ENCODE data around the gene AQP12A.
"Not testable (repeated sequence)": the region's sequence is repeated elsewhere in the genome, so short reads cannot be mapped to it uniquely, and the experiment has no call there.

The AQP12A gene

GRCh38 chr2:240698852-240699561, 7.3 kb downstream of the AQP12A start:
- not testable (repeated sequence) for H3K27ac ChIP-seq (ENCODE audit: low read depth, low read length); H3K9me3 ChIP-seq (ENCODE audit: control insufficient read depth in 5 of 5, low read length in 5 of 5); H3K9ac ChIP-seq (ENCODE audit: low read length in 5 of 5); H3K4me1 ChIP-seq (ENCODE audit: control insufficient read depth in 5 of 5, insufficient read depth in 5 of 5, low read length in 5 of 5); H3K36me3 ChIP-seq (ENCODE audit: control insufficient read depth in 5 of 5, insufficient read depth in 5 of 5, low read length in 5 of 5); H3K4me3 ChIP-seq (ENCODE audit: low read depth in 1 of 5, low read length in 5 of 5)
- H3K27me3 ChIP-seq (ENCODE audit: control insufficient read depth in 5 of 5, insufficient read depth in 4 of 5, low read length in 5 of 5): peaks cover 5 to 29% (median 22%) of the 10 kb centered on the region in 5 donors

GRCh38 chr2:240699835-240700234, 8.2 kb downstream of the AQP12A start:
- H3K27me3 ChIP-seq (ENCODE audit: control insufficient read depth in 5 of 5, insufficient read depth in 4 of 5, low read length in 5 of 5): peaks cover 5 to 30% (median 24%) of the 10 kb centered on the region in 5 donors
- not testable (repeated sequence) for H3K36me3 ChIP-seq (ENCODE audit: control insufficient read depth in 5 of 5, insufficient read depth in 5 of 5, low read length in 5 of 5)

GRCh38 chr2:240700616-240701015, 8.9 kb downstream of the AQP12A start:
- H3K9ac ChIP-seq (ENCODE audit: low read length in 5 of 5); H3K36me3 ChIP-seq (ENCODE audit: control insufficient read depth in 5 of 5, insufficient read depth in 5 of 5, low read length in 5 of 5); H3K4me3 ChIP-seq (ENCODE audit: low read depth in 1 of 5, low read length in 5 of 5); H3K27ac ChIP-seq (ENCODE audit: low read depth, low read length); H3K4me1 ChIP-seq (ENCODE audit: control insufficient read depth in 5 of 5, insufficient read depth in 5 of 5, low read length in 5 of 5); H3K9me3 ChIP-seq (ENCODE audit: control insufficient read depth in 5 of 5, low read length in 5 of 5): not testable (repeated sequence)
- peaks cover 8 to 30% (median 25%) of the 10 kb centered on the region in 5 donors for H3K27me3 ChIP-seq (ENCODE audit: control insufficient read depth in 5 of 5, insufficient read depth in 4 of 5, low read length in 5 of 5)

More at GRCh38 chr2:240699835-240700234, 8.2 kb downstream of the AQP12A start:
- H3K27ac ChIP-seq (ENCODE audit: low read depth, low read length); H3K9me3 ChIP-seq (ENCODE audit: control insufficient read depth in 5 of 5, low read length in 5 of 5); H3K4me3 ChIP-seq (ENCODE audit: low read depth in 1 of 5, low read length in 5 of 5); H3K9ac ChIP-seq (ENCODE audit: low read length in 5 of 5); H3K4me1 ChIP-seq (ENCODE audit: control insufficient read depth in 5 of 5, insufficient read depth in 5 of 5, low read length in 5 of 5): not testable (repeated sequence)

GRCh38 chr2:240701091-240701735, 9.5 kb downstream of the AQP12A start:
- no peaks in the 10 kb centered on the region for H3K9me3 ChIP-seq (ENCODE audit: control insufficient read depth in 5 of 5, low read length in 5 of 5)
- H3K9ac ChIP-seq (ENCODE audit: low read length in 5 of 5): no peak overlapping the region
- H3K4me3 ChIP-seq (ENCODE audit: low read depth in 1 of 5, low read length in 5 of 5): no peak overlapping the region
- H3K27me3 ChIP-seq (ENCODE audit: control insufficient read depth in 5 of 5, insufficient read depth in 4 of 5, low read length in 5 of 5): peaks cover 8 to 30% (median 25%) of the 10 kb centered on the region in 5 donors
- H3K36me3 ChIP-seq (ENCODE audit: control insufficient read depth in 5 of 5, insufficient read depth in 5 of 5, low read length in 5 of 5): no peaks in the 10 kb centered on the region
- H3K27ac ChIP-seq (ENCODE audit: low read depth, low read length): no peak overlapping the region
- H3K4me1 ChIP-seq (ENCODE audit: control insufficient read depth in 5 of 5, insufficient read depth in 5 of 5, low read length in 5 of 5): peaks cover 0 to 7% (median 0%) of the 10 kb centered on the region in 5 donors

- peaks cover 0 to 7% (median 0%) of the 10 kb centered on the region in 5 donors for H3K4me1 ChIP-seq (ENCODE audit: control insufficient read depth in 5 of 5, insufficient read depth in 5 of 5, low read length in 5 of 5)
- H3K9ac ChIP-seq (ENCODE audit: low read length in 5 of 5): no peak overlapping the region
- no peak overlapping the region for H3K27ac ChIP-seq (ENCODE audit: low read depth, low read length)
- no peaks in the 10 kb centered on the region for H3K9me3 ChIP-seq (ENCODE audit: control insufficient read depth in 5 of 5, low read length in 5 of 5)
- no peak overlapping the region for H3K4me3 ChIP-seq (ENCODE audit: low read depth in 1 of 5, low read length in 5 of 5)
- H3K36me3 ChIP-seq (ENCODE audit: control insufficient read depth in 5 of 5, insufficient read depth in 5 of 5, low read length in 5 of 5): no peaks in the 10 kb centered on the region
- H3K27me3 ChIP-seq (ENCODE audit: control insufficient read depth in 5 of 5, insufficient read depth in 4 of 5, low read length in 5 of 5): peaks cover 8 to 30% (median 25%) of the 10 kb centered on the region in 5 donors
Measured at GRCh38 chr2:240701736-240702639, 10.3 kb downstream of the AQP12A start.

- peaks cover 8 to 30% (median 25%) of the 10 kb centered on the region in 5 donors for H3K27me3 ChIP-seq (ENCODE audit: control insufficient read depth in 5 of 5, insufficient read depth in 4 of 5, low read length in 5 of 5)
Measured at GRCh38 chr2:240702640-240703011, 11.0 kb downstream of the AQP12A start.

GRCh38 chr2:240703417-240704341, 12.0 kb downstream of the AQP12A start:
- peaks cover 0 to 7% (median 0%) of the 10 kb centered on the region in 5 donors for H3K4me1 ChIP-seq (ENCODE audit: control insufficient read depth in 5 of 5, insufficient read depth in 5 of 5, low read length in 5 of 5)
- peaks cover 8 to 34% (median 28%) of the 10 kb centered on the region in 5 donors for H3K27me3 ChIP-seq (ENCODE audit: control insufficient read depth in 5 of 5, insufficient read depth in 4 of 5, low read length in 5 of 5)
- H3K27ac ChIP-seq (ENCODE audit: low read depth, low read length): no peak overlapping the region
- no peak overlapping the region for H3K9ac ChIP-seq (ENCODE audit: low read length in 5 of 5)
- H3K36me3 ChIP-seq (ENCODE audit: control insufficient read depth in 5 of 5, insufficient read depth in 5 of 5, low read length in 5 of 5): no peaks in the 10 kb centered on the region
- H3K9me3 ChIP-seq (ENCODE audit: control insufficient read depth in 5 of 5, low read length in 5 of 5): no peaks in the 10 kb centered on the region
- H3K4me3 ChIP-seq (ENCODE audit: low read depth in 1 of 5, low read length in 5 of 5): no peak overlapping the region

More at GRCh38 chr2:240702640-240703011, 11.0 kb downstream of the AQP12A start:
- H3K27ac ChIP-seq (ENCODE audit: low read depth, low read length): no peak overlapping the region
- no peaks in the 10 kb centered on the region for H3K9me3 ChIP-seq (ENCODE audit: control insufficient read depth in 5 of 5, low read length in 5 of 5)
- H3K4me1 ChIP-seq (ENCODE audit: control insufficient read depth in 5 of 5, insufficient read depth in 5 of 5, low read length in 5 of 5): peaks cover 0 to 7% (median 0%) of the 10 kb centered on the region in 5 donors
- no peak overlapping the region for H3K4me3 ChIP-seq (ENCODE audit: low read depth in 1 of 5, low read length in 5 of 5)
- H3K9ac ChIP-seq (ENCODE audit: low read length in 5 of 5): no peak overlapping the region
- H3K36me3 ChIP-seq (ENCODE audit: control insufficient read depth in 5 of 5, insufficient read depth in 5 of 5, low read length in 5 of 5): no peaks in the 10 kb centered on the region

- no peak overlapping the region for H3K9ac ChIP-seq (ENCODE audit: low read length in 5 of 5)
- H3K9me3 ChIP-seq (ENCODE audit: control insufficient read depth in 5 of 5, low read length in 5 of 5): no peaks in the 10 kb centered on the region
- no peaks in the 10 kb centered on the region for H3K36me3 ChIP-seq (ENCODE audit: control insufficient read depth in 5 of 5, insufficient read depth in 5 of 5, low read length in 5 of 5)
- peaks cover 0 to 7% (median 0%) of the 10 kb centered on the region in 5 donors for H3K4me1 ChIP-seq (ENCODE audit: control insufficient read depth in 5 of 5, insufficient read depth in 5 of 5, low read length in 5 of 5)
- no peak overlapping the region for H3K4me3 ChIP-seq (ENCODE audit: low read depth in 1 of 5, low read length in 5 of 5)
- H3K27ac ChIP-seq (ENCODE audit: low read depth, low read length): no peak overlapping the region
- H3K27me3 ChIP-seq (ENCODE audit: control insufficient read depth in 5 of 5, insufficient read depth in 4 of 5, low read length in 5 of 5): peaks cover 8 to 34% (median 31%) of the 10 kb centered on the region in 5 donors
Measured at GRCh38 chr2:240704651-240705050, 13.0 kb downstream of the AQP12A start.

- Histone ChIP-seq H3K9me3 (ENCODE audit: control insufficient read depth in 5 of 5, low read length in 5 of 5) (no peaks in the 10 kb centered on the region), H3K9ac (ENCODE audit: low read length in 5 of 5) (no peak overlapping the region), H3K4me1 (ENCODE audit: control insufficient read depth in 5 of 5, insufficient read depth in 5 of 5, low read length in 5 of 5) (peaks cover 0 to 7% (median 0%) of the 10 kb centered on the region in 5 donors), H3K27me3 (ENCODE audit: control insufficient read depth in 5 of 5, insufficient read depth in 4 of 5, low read length in 5 of 5) (peaks cover 8 to 34% (median 32%) of the 10 kb centered on the region in 5 donors), H3K27ac (ENCODE audit: low read depth, low read length) (no peak overlapping the region), H3K4me3 (ENCODE audit: low read depth in 1 of 5, low read length in 5 of 5) (no peak overlapping the region), H3K36me3 (ENCODE audit: control insufficient read depth in 5 of 5, insufficient read depth in 5 of 5, low read length in 5 of 5) (no peaks in the 10 kb centered on the region)
Measured at GRCh38 chr2:240705204-240705791, 13.6 kb downstream of the AQP12A start.
